Astrocyte (in vitro differentiated cells and primary cell): ENCODE data around the gene ZGPAT. TPM values are rescaled to one million over a fixed set of nuclear protein-coding genes. Genes with fewer than 3 reads are reported as not detected.

Experiments used
- DNase-seq: peaks from one replicate; pipeline ENCODE4 v3.0.0-alpha.2; 2010; ENCODE audit warnings: low read depth
- FAIRE-seq: peaks from 2 replicates; lab custom pipeline; 2011; peaks lifted over from hg19 to GRCh38; lab: Jason Lieb, UNC
- H2AFZ ChIP-seq: 2 replicates; pipeline ENCODE4 v1.6.0; 2012; ENCODE audit warnings: low read depth, low read length, inconsistent platforms
- H3K27ac ChIP-seq: 2 replicates; pipeline ENCODE4 v1.5.1; 2011; ENCODE audit warnings: low read depth, low read length, inconsistent platforms
- H3K27me3 ChIP-seq: 2 replicates; pipeline ENCODE4 v1.6.0; 2011; ENCODE audit warnings: low read length, inconsistent platforms; ENCODE audit not compliant: insufficient read depth
- H3K36me3 ChIP-seq: 2 replicates; pipeline ENCODE4 v1.5.1; 2011; ENCODE audit warnings: low read length, inconsistent platforms; ENCODE audit not compliant: insufficient read depth
- H3K4me1 ChIP-seq: 2 replicates; pipeline ENCODE4 v1.5.1; 2011; ENCODE audit warnings: low read length, inconsistent platforms; ENCODE audit not compliant: insufficient read depth
- H3K4me2 ChIP-seq: 2 replicates; pipeline ENCODE4 v1.6.0; 2012; ENCODE audit warnings: low read length, inconsistent platforms
- H3K4me3 ChIP-seq: 2 replicates; pipeline ENCODE4 v1.5.1; 2011; ENCODE audit warnings: low read depth, mild to moderate bottlenecking, low read length, inconsistent platforms; ENCODE audit not compliant: insufficient read depth
- H3K79me2 ChIP-seq: 2 replicates; pipeline ENCODE4 v1.6.0; 2012; ENCODE audit warnings: mild to moderate bottlenecking, low read length, inconsistent platforms; ENCODE audit not compliant: insufficient read depth
- H3K9ac ChIP-seq: 2 replicates; pipeline ENCODE4 v1.6.0; 2012; ENCODE audit warnings: mild to moderate bottlenecking, low read length, inconsistent platforms
- H3K9me3 ChIP-seq: 2 replicates; pipeline ENCODE4 v1.5.1; 2012; ENCODE audit warnings: low read depth, mild to moderate bottlenecking, low read length, inconsistent platforms; ENCODE audit not compliant: insufficient read depth
- H4K20me1 ChIP-seq: 2 replicates; pipeline ENCODE4 v1.6.0; 2012; ENCODE audit warnings: low read length, inconsistent platforms; ENCODE audit not compliant: insufficient read depth
- H3K27ac Mint-ChIP-seq: one replicate; pipeline ENCODE4 v1.8.0; 2021; ENCODE audit warnings: mild to moderate bottlenecking, mixed read lengths; ENCODE audit not compliant: unreplicated experiment
- H3K27me3 Mint-ChIP-seq: one replicate; pipeline ENCODE4 v1.8.0; 2021; ENCODE audit warnings: low read depth, mixed read lengths; ENCODE audit not compliant: unreplicated experiment
- H3K36me3 Mint-ChIP-seq: one replicate; pipeline ENCODE4 v1.8.0; 2021; ENCODE audit warnings: low read depth, mixed read lengths; ENCODE audit not compliant: unreplicated experiment
- H3K4me1 Mint-ChIP-seq: one replicate; pipeline ENCODE4 v1.8.0; 2021; ENCODE audit warnings: low read depth, mixed read lengths; ENCODE audit not compliant: unreplicated experiment
- H3K4me3 Mint-ChIP-seq: one replicate; pipeline ENCODE4 v1.8.0; 2021; ENCODE audit warnings: mild to moderate bottlenecking, moderate library complexity, mixed read lengths; ENCODE audit not compliant: unreplicated experiment
- H3K9me3 Mint-ChIP-seq: one replicate; pipeline ENCODE4 v1.8.0; 2021; ENCODE audit warnings: mild to moderate bottlenecking, mixed read lengths; ENCODE audit not compliant: unreplicated experiment
- CTCF ChIP-seq: IDR thresholded peaks from 2 replicates; pipeline ENCODE4 v1.5.1; 2011; ENCODE audit warnings: low read depth, mild to moderate bottlenecking, inconsistent platforms, low read length, moderate library complexity; ENCODE audit not compliant: insufficient read depth
- EZH2 ChIP-seq: IDR thresholded peaks from 2 replicates; pipeline ENCODE4 v1.6.1; 2012; ENCODE audit warnings: mild to moderate bottlenecking, low read length, inconsistent platforms; ENCODE audit not compliant: insufficient read depth
- total RNA-seq: library from RNA; stranded (reverse); gene quantifications from 2 replicates; pipeline ENCODE4 v1.2.1, GENCODE V29; 2021

The ZGPAT gene
- total RNA-seq, 1 donor from 2014 or later, result 24.8 TPM

GRCh38 chr20:63772781-63773518 lies 65.1 kb downstream of the ZGPAT start:
- H3K36me3 Mint-ChIP-seq, result peaks cover 10% of the 10 kb centered on the region
- Histone ChIP-seq H3K4me1 (peaks cover 5% of the 10 kb centered on the region), H3K4me2 (no peak overlapping the region), H4K20me1 (peaks cover 12% of the 10 kb centered on the region), H3K9me3 (no peaks in the 10 kb centered on the region), H3K36me3 (no peaks in the 10 kb centered on the region), H3K27ac (no peak overlapping the region), H3K27me3 (no peaks in the 10 kb centered on the region), H2AFZ (no peak overlapping the region), H3K4me3 (no peak overlapping the region), H3K9ac (no peak overlapping the region), H3K79me2 (peaks cover 7% of the 10 kb centered on the region)
- H3K27ac Mint-ChIP-seq, result peak overlapping the region; percentile 84
- no peaks in the 10 kb centered on the region for H3K9me3 Mint-ChIP-seq
- no peak overlapping the region for H3K4me3 Mint-ChIP-seq
- no peak for FAIRE-seq
- TF ChIP-seq EZH2 (no peak), CTCF (no peak)
- no peaks in the 10 kb centered on the region for H3K27me3 Mint-ChIP-seq
- H3K4me1 Mint-ChIP-seq, result peaks cover 9% of the 10 kb centered on the region
- DNase-seq, result no peak

GRCh38 chr20:63773571-63774241 lies 65.9 kb downstream of the ZGPAT start:
- Histone ChIP-seq H4K20me1 (peaks cover 12% of the 10 kb centered on the region), H3K4me2 (no peak overlapping the region), H3K9ac (no peak overlapping the region), H3K4me3 (no peak overlapping the region), H2AFZ (no peak overlapping the region), H3K36me3 (no peaks in the 10 kb centered on the region), H3K27me3 (no peaks in the 10 kb centered on the region), H3K4me1 (peaks cover 8% of the 10 kb centered on the region), H3K9me3 (no peaks in the 10 kb centered on the region), H3K79me2 (peaks cover 7% of the 10 kb centered on the region), H3K27ac (no peak overlapping the region)
- peaks cover 14% of the 10 kb centered on the region for H3K4me1 Mint-ChIP-seq
- H3K27me3 Mint-ChIP-seq, result no peaks in the 10 kb centered on the region
- no peak overlapping the region for H3K4me3 Mint-ChIP-seq
- FAIRE-seq (no peak), DNase-seq (no peak)
- peaks cover 10% of the 10 kb centered on the region for H3K36me3 Mint-ChIP-seq
- TF ChIP-seq EZH2, result no peak
- no peak for TF ChIP-seq CTCF
- H3K9me3 Mint-ChIP-seq, result no peaks in the 10 kb centered on the region
- H3K27ac Mint-ChIP-seq, result peak overlapping the region; percentile 84

GRCh38 chr20:63774306-63774705 lies 66.5 kb downstream of the ZGPAT start:
- FAIRE-seq, result no peak
- no peak overlapping the region for H3K4me2 ChIP-seq
- peak overlapping the region; percentile 34 for H3K4me3 Mint-ChIP-seq

More at GRCh38 chr20:63774306-63774705, 66.5 kb downstream of the ZGPAT start:
- no peak for DNase-seq
- TF ChIP-seq EZH2 (no peak), CTCF (no peak)
- Histone ChIP-seq H3K79me2 (peaks cover 7% of the 10 kb centered on the region), H2AFZ (no peak overlapping the region), H4K20me1 (peaks cover 12% of the 10 kb centered on the region), H3K36me3 (no peaks in the 10 kb centered on the region), H3K4me3 (no peak overlapping the region), H3K27ac (no peak overlapping the region), H3K9ac (no peak overlapping the region), H3K4me1 (peaks cover 8% of the 10 kb centered on the region), H3K9me3 (no peaks in the 10 kb centered on the region), H3K27me3 (no peaks in the 10 kb centered on the region)
- peaks cover 10% of the 10 kb centered on the region for H3K36me3 Mint-ChIP-seq
- H3K9me3 Mint-ChIP-seq, result no peaks in the 10 kb centered on the region
- H3K27ac Mint-ChIP-seq, result no peak overlapping the region
- H3K27me3 Mint-ChIP-seq, result no peaks in the 10 kb centered on the region
- peaks cover 14% of the 10 kb centered on the region for H3K4me1 Mint-ChIP-seq
